ENCODE results near the gene ZNF750. TPM values are rescaled to one million over a fixed set of nuclear protein-coding genes. Genes with fewer than 3 reads are reported as not detected.
A peak's percentile ranks its signal among the peaks of the same experiment; 100 is the strongest.

Gene ZNF750
- total and polyA plus RNA-seq, 2 of the 13 experiments (the other 11 are each of a cell fraction or from before 2014, with no cell fraction given): not detected

GRCh38 chr17:82887255-82888164, 47.7 kb upstream of the ZNF750 start (continued):
- TF ChIP-seq SNAPC4 (CRISPR knock-in tag; IDR thresholded peaks at IDR 0.05) (no peak), ZNF772 (CRISPR knock-in tag; IDR thresholded peaks at IDR 0.05) (peak; percentile 60; the same call in 1 of the 2 replicates), DRAP1 (CRISPR knock-in tag; IDR thresholded peaks at IDR 0.05) (peak; percentile 65; the same call in 1 of the 2 replicates), NFIC (IDR thresholded peaks at IDR 0.05; ENCODE audit: low read length) (no peak), ZBTB26 (CRISPR knock-in tag; IDR thresholded peaks at IDR 0.05; ENCODE audit: borderline replicate concordance) (peak; percentile 9; the same call in 1 of the 2 replicates), SP2 (CRISPR knock-in tag; IDR thresholded peaks at IDR 0.05) (no peak), SKI (IDR thresholded peaks at IDR 0.05; ENCODE audit: partially characterized antibody) (no peak), MED1 (CRISPR knock-in tag; IDR thresholded peaks at IDR 0.05) (peak; percentile 40; the same call in 1 of the 2 replicates), ASH2L (IDR thresholded peaks at IDR 0.05; ENCODE audit: insufficient read length, low read depth, low read length) (peak; percentile 73), ZNF143 (CRISPR knock-in tag; IDR thresholded peaks at IDR 0.05) (no peak), TCF12 (IDR thresholded peaks at IDR 0.05) (no peak), TCF12 (CRISPR knock-in tag; IDR thresholded peaks at IDR 0.05) (no peak), RXRA (CRISPR knock-in tag; IDR thresholded peaks at IDR 0.05) (0 out of 2 replicates have a peak, but pooled peaks have one; percentile 28), ATF4 (CRISPR knock-in tag; IDR thresholded peaks at IDR 0.05) (0 out of 4 replicates have a peak, but pooled peaks of 1 of the 2 experiments have one; percentile 16), SAP130 (CRISPR knock-in tag; IDR thresholded peaks at IDR 0.05; ENCODE audit: low read depth) (peak; percentile 66), MEIS2 (CRISPR knock-in tag; IDR thresholded peaks at IDR 0.05) (no peak), SALL1 (CRISPR knock-in tag; IDR thresholded peaks at IDR 0.05) (peak; percentile 44; the same call in 1 of the 2 replicates), ZNF770 (CRISPR knock-in tag; IDR thresholded peaks at IDR 0.05) (peak; percentile 25; the same call in 1 of the 2 replicates), FOSL1 (CRISPR knock-in tag; IDR thresholded peaks at IDR 0.05; ENCODE audit: borderline replicate concordance) (no peak)
